ENCODE data around the gene METTL21C. TPM values are rescaled to one million over a fixed set of nuclear protein-coding genes. Genes with fewer than 3 reads are reported as not detected.

METTL21C gene
- polyA plus RNA-seq, 1 donor from 2014 or later, result not detected

- Histone ChIP-seq H3K79me2 (replicated peaks; ENCODE audit: insufficient read depth, low read length) (no peaks in the 10 kb centered on the region), H4K20me1 (ENCODE audit: insufficient read depth) (no peaks in the 10 kb centered on the region), H3K36me3 (ENCODE audit: insufficient read depth, low read length) (no peaks in the 10 kb centered on the region), H3K9ac (ENCODE audit: low read length) (no peak overlapping the region), H3K4me3 (ENCODE audit: low read length) (no peak overlapping the region), H3K27me3 (ENCODE audit: insufficient read depth, low read depth, low read length) (no peaks in the 10 kb centered on the region), H3K9me3 (ENCODE audit: low read length) (no peaks in the 10 kb centered on the region), H2AFZ (ENCODE audit: low read depth, low read length) (no peak overlapping the region), H3K27ac (ENCODE audit: low read length) (no peak overlapping the region), H3K9me2 (ENCODE audit: insufficient read depth, low read length) (no peaks in the 10 kb centered on the region), H3K4me2 (ENCODE audit: low read length) (no peak overlapping the region), H3F3A (ENCODE audit: insufficient read depth, low read length, poor library complexity, severe bottlenecking) (no peaks in the 10 kb centered on the region)
- TF ChIP-seq POLR2AphosphoS5 (IDR thresholded peaks at IDR 0.05), result no peak
Observed at GRCh38 chr13:102687520-102687919, 7.3 kb downstream of the METTL21C start.

DNA sequence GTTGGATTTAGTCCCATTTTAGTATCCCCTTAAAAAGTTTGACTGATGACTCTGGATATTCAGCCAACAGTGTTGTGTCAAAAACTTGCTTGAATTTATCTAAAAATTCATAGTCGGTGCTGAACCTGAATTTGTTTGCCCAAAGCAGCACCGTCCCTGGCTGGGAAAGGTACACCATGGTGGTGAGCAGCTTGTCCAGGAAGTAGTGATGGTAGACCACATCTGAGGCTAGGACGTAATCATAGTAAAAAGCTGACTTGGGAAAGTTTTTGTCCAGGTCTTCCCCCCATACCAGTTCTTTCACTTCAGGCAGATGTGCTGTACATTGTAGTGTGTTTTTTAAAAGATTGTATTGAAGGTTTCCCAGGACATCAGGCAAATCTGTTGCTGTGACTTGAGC lies 8.8 kb downstream of the METTL21C start:
- H3K4me3 ChIP-seq (ENCODE audit: low read length), result no peak overlapping the region
- no peaks in the 10 kb centered on the region for H4K20me1 ChIP-seq (ENCODE audit: insufficient read depth)
- H2AFZ ChIP-seq (ENCODE audit: low read depth, low read length), result no peak overlapping the region
- no peak overlapping the region for H3K9ac ChIP-seq (ENCODE audit: low read length)
- H3K27me3 ChIP-seq (ENCODE audit: insufficient read depth, low read depth, low read length), result no peaks in the 10 kb centered on the region
- no peaks in the 10 kb centered on the region for H3K9me3 ChIP-seq (ENCODE audit: low read length)
- TF ChIP-seq RAD21 (conservative IDR thresholded peaks at IDR 0.05) (no peak), POLR2AphosphoS5 (IDR thresholded peaks at IDR 0.05) (no peak), CTCF (IDR thresholded peaks at IDR 0.05; ENCODE audit: poor library complexity, severe bottlenecking) (no peak), EZH2 (IDR thresholded peaks at IDR 0.05; ENCODE audit: borderline replicate concordance, insufficient read depth, low read length, poor library complexity, severe bottlenecking) (no peak), MXI1 (conservative IDR thresholded peaks at IDR 0.05; ENCODE audit: poor library complexity, severe bottlenecking) (no peak), TAF1 (IDR thresholded peaks at IDR 0.05; ENCODE audit: low read depth) (no peak), SMC3 (conservative IDR thresholded peaks at IDR 0.05; ENCODE audit: poor library complexity) (no peak), EP300 (conservative IDR thresholded peaks at IDR 0.05; ENCODE audit: poor library complexity, severe bottlenecking) (no peak)
- TF ChIP-seq, protein P1, sequence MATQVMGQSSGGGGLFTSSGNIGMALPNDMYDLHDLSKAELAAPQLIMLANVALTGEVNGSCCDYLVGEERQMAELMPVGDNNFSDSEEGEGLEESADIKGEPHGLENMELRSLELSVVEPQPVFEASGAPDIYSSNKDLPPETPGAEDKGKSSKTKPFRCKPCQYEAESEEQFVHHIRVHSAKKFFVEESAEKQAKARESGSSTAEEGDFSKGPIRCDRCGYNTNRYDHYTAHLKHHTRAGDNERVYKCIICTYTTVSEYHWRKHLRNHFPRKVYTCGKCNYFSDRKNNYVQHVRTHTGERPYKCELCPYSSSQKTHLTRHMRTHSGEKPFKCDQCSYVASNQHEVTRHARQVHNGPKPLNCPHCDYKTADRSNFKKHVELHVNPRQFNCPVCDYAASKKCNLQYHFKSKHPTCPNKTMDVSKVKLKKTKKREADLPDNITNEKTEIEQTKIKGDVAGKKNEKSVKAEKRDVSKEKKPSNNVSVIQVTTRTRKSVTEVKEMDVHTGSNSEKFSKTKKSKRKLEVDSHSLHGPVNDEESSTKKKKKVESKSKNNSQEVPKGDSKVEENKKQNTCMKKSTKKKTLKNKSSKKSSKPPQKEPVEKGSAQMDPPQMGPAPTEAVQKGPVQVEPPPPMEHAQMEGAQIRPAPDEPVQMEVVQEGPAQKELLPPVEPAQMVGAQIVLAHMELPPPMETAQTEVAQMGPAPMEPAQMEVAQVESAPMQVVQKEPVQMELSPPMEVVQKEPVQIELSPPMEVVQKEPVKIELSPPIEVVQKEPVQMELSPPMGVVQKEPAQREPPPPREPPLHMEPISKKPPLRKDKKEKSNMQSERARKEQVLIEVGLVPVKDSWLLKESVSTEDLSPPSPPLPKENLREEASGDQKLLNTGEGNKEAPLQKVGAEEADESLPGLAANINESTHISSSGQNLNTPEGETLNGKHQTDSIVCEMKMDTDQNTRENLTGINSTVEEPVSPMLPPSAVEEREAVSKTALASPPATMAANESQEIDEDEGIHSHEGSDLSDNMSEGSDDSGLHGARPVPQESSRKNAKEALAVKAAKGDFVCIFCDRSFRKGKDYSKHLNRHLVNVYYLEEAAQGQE (IDR thresholded peaks at IDR 0.05; ENCODE audit: borderline replicate concordance), result no peak
- H3F3A ChIP-seq (ENCODE audit: insufficient read depth, low read length, poor library complexity, severe bottlenecking), result no peaks in the 10 kb centered on the region
- no peak overlapping the region for H3K27ac ChIP-seq (ENCODE audit: low read length)
- no peaks in the 10 kb centered on the region for H3K79me2 ChIP-seq (replicated peaks; ENCODE audit: insufficient read depth, low read length)
- H3K4me2 ChIP-seq (ENCODE audit: low read length), result no peak overlapping the region
- no peaks in the 10 kb centered on the region for H3K9me2 ChIP-seq (ENCODE audit: insufficient read depth, low read length)
- no peaks in the 10 kb centered on the region for H3K36me3 ChIP-seq (ENCODE audit: insufficient read depth, low read length)

GRCh38 chr13:102683637-102684036 lies 11.2 kb downstream of the METTL21C start:
- TF ChIP-seq TAF1 (IDR thresholded peaks at IDR 0.05; ENCODE audit: low read depth) (no peak), MXI1 (conservative IDR thresholded peaks at IDR 0.05; ENCODE audit: poor library complexity, severe bottlenecking) (no peak), POLR2AphosphoS5 (IDR thresholded peaks at IDR 0.05) (no peak), SMC3 (conservative IDR thresholded peaks at IDR 0.05; ENCODE audit: poor library complexity) (no peak), RAD21 (conservative IDR thresholded peaks at IDR 0.05) (no peak), EZH2 (IDR thresholded peaks at IDR 0.05; ENCODE audit: borderline replicate concordance, insufficient read depth, low read length, poor library complexity, severe bottlenecking) (no peak), CTCF (IDR thresholded peaks at IDR 0.05; ENCODE audit: poor library complexity, severe bottlenecking) (no peak), EP300 (conservative IDR thresholded peaks at IDR 0.05; ENCODE audit: poor library complexity, severe bottlenecking) (no peak)
- TF ChIP-seq, protein P1 (IDR thresholded peaks at IDR 0.05; ENCODE audit: borderline replicate concordance), result no peak
- H3K27me3 ChIP-seq (ENCODE audit: insufficient read depth, low read depth, low read length), result no peaks in the 10 kb centered on the region
- no peak overlapping the region for H3K27ac ChIP-seq (ENCODE audit: low read length)
- no peaks in the 10 kb centered on the region for H3K9me2 ChIP-seq (ENCODE audit: insufficient read depth, low read length)
- H2AFZ ChIP-seq (ENCODE audit: low read depth, low read length), result no peak overlapping the region
- H4K20me1 ChIP-seq (ENCODE audit: insufficient read depth), result no peaks in the 10 kb centered on the region
- no peaks in the 10 kb centered on the region for H3F3A ChIP-seq (ENCODE audit: insufficient read depth, low read length, poor library complexity, severe bottlenecking)
- no peaks in the 10 kb centered on the region for H3K79me2 ChIP-seq (replicated peaks; ENCODE audit: insufficient read depth, low read length)
- H3K9ac ChIP-seq (ENCODE audit: low read length), result no peak overlapping the region
- no peaks in the 10 kb centered on the region for H3K36me3 ChIP-seq (ENCODE audit: insufficient read depth, low read length)
- no peak overlapping the region for H3K4me2 ChIP-seq (ENCODE audit: low read length)
- no peak overlapping the region for H3K4me3 ChIP-seq (ENCODE audit: low read length)
- no peaks in the 10 kb centered on the region for H3K9me3 ChIP-seq (ENCODE audit: low read length)

Data from neural cell (in vitro differentiated cells).